Spleen (tissue), 11 donors: Measurements from ENCODE around the gene SARS1. TPM values are rescaled to one million over a fixed set of nuclear protein-coding genes. Genes with fewer than 3 reads are reported as not detected.
A peak's percentile ranks its signal among the peaks of the same experiment; 100 is the strongest.

Experiments
- DNase-seq: peaks from one replicate; pipeline ENCODE4 v3.0.0-alpha.2; 2020
- H3K27ac ChIP-seq, 8 donors: fragments of 200-600 bp; sonication (generic) in 7 of 8; 1 replicate in 4 of 8; 2 replicates in 4 of 8; pipeline versions ENCODE4 v1.5.0 to v1.8.0; 2016 to 2021; ENCODE audit warnings: inconsistent platforms in 4 of 8, mild to moderate bottlenecking in 4 of 8, moderate library complexity in 1 of 8
- H3K27me3 ChIP-seq, 7 donors: fragments of 200-600 bp; sonication (generic) in 6 of 7; replicated peaks in 1 of 7; 1 replicate in 4 of 7; 2 replicates in 3 of 7; pipeline versions ENCODE4 v1.5.0 to v1.8.0; 2016 to 2021; ENCODE audit warnings: inconsistent platforms in 3 of 7, mild to moderate bottlenecking in 1 of 7
- H3K36me3 ChIP-seq, 6 donors: fragments of 200-600 bp; sonication (generic) in 5 of 6; 1 replicate in 4 of 6; 2 replicates in 2 of 6; pipeline versions ENCODE4 v1.5.0 to v1.8.0; 2016 to 2021; ENCODE audit warnings: inconsistent platforms in 2 of 6
- H3K4me1 ChIP-seq, 6 donors: fragments of 200-600 bp; sonication (generic) in 5 of 6; 1 replicate in 3 of 6; 2 replicates in 3 of 6; pipeline versions ENCODE4 v1.5.0 to v1.8.0; 2016 to 2021; ENCODE audit warnings: inconsistent platforms in 3 of 6
- H3K4me3 ChIP-seq, 8 donors: fragments of 200-600 bp; sonication (generic) in 7 of 8; 1 replicate in 4 of 8; 2 replicates in 4 of 8; pipeline versions ENCODE4 v1.5.0 to v1.8.0; 2016 to 2021; ENCODE audit warnings: inconsistent platforms in 4 of 8, mild to moderate bottlenecking in 4 of 8, moderate library complexity in 2 of 8
- H3K9me3 ChIP-seq, 8 donors: fragments of 200-600 bp; sonication (generic) in 7 of 8; 1 replicate in 4 of 8; 2 replicates in 4 of 8; pipeline versions ENCODE4 v1.5.0 to v1.8.0; 2016 to 2021; ENCODE audit warnings: inconsistent platforms in 4 of 8
- POLR2A ChIP-seq, 3 donors: fragments of 450-650 bp; IDR thresholded peaks; one replicate each; pipeline ENCODE4 v1.5.1; 2017; ENCODE audit warnings: antibody characterized with exemption in 3 of 3, mild to moderate bottlenecking in 1 of 3
- POLR2AphosphoS5 ChIP-seq, 3 donors: sonication (generic); formaldehyde crosslinking; IDR thresholded peaks; one replicate each; pipeline ENCODE4 v1.5.1; 2017; ENCODE audit warnings: antibody characterized with exemption in 3 of 3
- WGBS, 5 donors: extraction: QIAGEN DNeasy Blood & Tissue Kit in 3 of 5; methylation state at CpG; one replicate each; pipeline versions ENCODE4 v1.1.5 to v1.1.7; 2013 to 2018; 5-methylcytosine and 5-hydroxymethylcytosine counted together
- intact Hi-C: fragments of 100-400 bp; cut with DNase I; formaldehyde crosslinking; loops from one replicate; pipeline ENCODE4 v1.15.0; 2023; ENCODE audit warnings: low total_unique reads
- polyA plus RNA-seq, 3 donors: library from polyadenylated mRNA; stranded (reverse); fragments of 200-250 nt; gene quantifications; one replicate each; pipeline ENCODE4 v1.2.1, GENCODE V29; 2013
- total RNA-seq, 7 donors: library from RNA; depleted of rRNA in 3 of 7; stranded (reverse); fragments of >200 nt in 3 of 7; fragmentation: NEBNext Ultra II Directional in 4 of 7; extraction: Animal tissue kit (Norgen Biotek cat#: 25700) in 4 of 7; gene quantifications; one replicate each; pipeline versions ENCODE4 v1.1.0 to v1.2.1, GENCODE V29; 2016 to 2021
- TF ChIP-seq, protein P1 (sequence below), 11 experiments: fragments of 200-600 bp in 7 of 11; fragments of 450-650 bp in 4 of 11; sonication (generic) in 4 of 11; IDR thresholded peaks in 8 of 11; conservative IDR thresholded peaks in 3 of 11; 1 replicate in 7 of 11; 2 replicates in 4 of 11; pipeline versions ENCODE4 v1.4.0 to v1.8.0; 2016 to 2021; ENCODE audit warnings: antibody characterized with exemption in 11 of 11, inconsistent platforms in 4 of 11, mild to moderate bottlenecking in 1 of 11
- donor health status: healthy with polysubstance abuse.
- donor health status: DM: no; HTN: no; CAD: no; lungs with moderate emphysema.
- donor health status: DM: no; HTN: no; CAD: no.
- donor health status: Bipolar disorder and iron deficiency.
- donor health status: healthy.
- donor health status: DM: no; HTN: no; CAD: no.
- donor health status: DM: yes; HTN: yes; CAD: no.

Gene SARS1
- total and polyA plus RNA-seq, 10 donors = 47.2 to 138 (median 99.0) TPM

DNA sequence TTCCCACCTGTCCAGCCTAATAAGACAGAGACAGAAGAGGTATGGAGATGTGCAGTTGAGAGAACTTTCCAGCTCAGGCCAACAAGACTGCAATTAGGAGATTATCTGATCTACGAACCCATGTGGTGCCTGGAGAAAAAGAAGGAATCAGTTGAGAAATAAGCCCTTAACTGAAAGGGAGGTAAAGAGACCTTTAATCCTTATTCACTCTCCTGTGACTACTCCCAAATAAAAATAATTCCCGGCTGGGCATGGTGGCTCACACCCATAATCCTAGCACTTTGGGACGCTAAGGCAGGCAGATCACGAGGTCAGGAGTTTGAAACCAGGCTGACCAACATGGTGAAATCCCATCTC lies 31.9 kb upstream of the SARS1 start:
- WGBS, 5 donors = 59 to 81% (median 66%) methylated on average over 4 of the region's 4 CpGs
- H3K27ac ChIP-seq = no peak overlapping the region

GRCh38 chr1:109183058-109183738 lies 30.5 kb upstream of the SARS1 start:
- TF ChIP-seq POLR2AphosphoS5 (IDR thresholded peaks at IDR 0.05) (no peak), POLR2A (IDR thresholded peaks at IDR 0.05) (no peak)
- TF ChIP-seq, protein P1, sequence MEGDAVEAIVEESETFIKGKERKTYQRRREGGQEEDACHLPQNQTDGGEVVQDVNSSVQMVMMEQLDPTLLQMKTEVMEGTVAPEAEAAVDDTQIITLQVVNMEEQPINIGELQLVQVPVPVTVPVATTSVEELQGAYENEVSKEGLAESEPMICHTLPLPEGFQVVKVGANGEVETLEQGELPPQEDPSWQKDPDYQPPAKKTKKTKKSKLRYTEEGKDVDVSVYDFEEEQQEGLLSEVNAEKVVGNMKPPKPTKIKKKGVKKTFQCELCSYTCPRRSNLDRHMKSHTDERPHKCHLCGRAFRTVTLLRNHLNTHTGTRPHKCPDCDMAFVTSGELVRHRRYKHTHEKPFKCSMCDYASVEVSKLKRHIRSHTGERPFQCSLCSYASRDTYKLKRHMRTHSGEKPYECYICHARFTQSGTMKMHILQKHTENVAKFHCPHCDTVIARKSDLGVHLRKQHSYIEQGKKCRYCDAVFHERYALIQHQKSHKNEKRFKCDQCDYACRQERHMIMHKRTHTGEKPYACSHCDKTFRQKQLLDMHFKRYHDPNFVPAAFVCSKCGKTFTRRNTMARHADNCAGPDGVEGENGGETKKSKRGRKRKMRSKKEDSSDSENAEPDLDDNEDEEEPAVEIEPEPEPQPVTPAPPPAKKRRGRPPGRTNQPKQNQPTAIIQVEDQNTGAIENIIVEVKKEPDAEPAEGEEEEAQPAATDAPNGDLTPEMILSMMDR (IDR thresholded peaks at IDR 0.05 in 8 of 11, conservative IDR thresholded peaks at IDR 0.05 in 3 of 11) = no peak
- Histone ChIP-seq H3K9me3 (no peaks in the 10 kb centered on the region), H3K27ac (peak overlapping the region in 2 of 8 donors; percentile 82 to 87), H3K4me3 (no peak overlapping the region), H3K36me3 (no peaks in the 10 kb centered on the region), H3K4me1 (peaks cover 0 to 24% (median 2%) of the 10 kb centered on the region in 6 donors), H3K27me3 (no peaks in the 10 kb centered on the region)
- DNase-seq = no peak
- intact Hi-C loops = no loop called here
- WGBS, 5 donors = 62 to 73% (median 66%) methylated on average over 3 of the region's 3 CpGs

More for the DNA sequence above, 31.9 kb upstream of the SARS1 start:
- no peak for DNase-seq
- Histone ChIP-seq H3K4me3 (no peak overlapping the region), H3K36me3 (no peaks in the 10 kb centered on the region), H3K27me3 (no peaks in the 10 kb centered on the region), H3K9me3 (no peaks in the 10 kb centered on the region), H3K4me1 (peaks cover 0 to 18% (median 2%) of the 10 kb centered on the region in 6 donors)
- TF ChIP-seq POLR2AphosphoS5 (IDR thresholded peaks at IDR 0.05) (no peak), POLR2A (IDR thresholded peaks at IDR 0.05) (no peak)
- TF ChIP-seq, protein P1 (IDR thresholded peaks at IDR 0.05 in 8 of 11, conservative IDR thresholded peaks at IDR 0.05 in 3 of 11) = no peak
- intact Hi-C loops = no loop called here

DNA sequence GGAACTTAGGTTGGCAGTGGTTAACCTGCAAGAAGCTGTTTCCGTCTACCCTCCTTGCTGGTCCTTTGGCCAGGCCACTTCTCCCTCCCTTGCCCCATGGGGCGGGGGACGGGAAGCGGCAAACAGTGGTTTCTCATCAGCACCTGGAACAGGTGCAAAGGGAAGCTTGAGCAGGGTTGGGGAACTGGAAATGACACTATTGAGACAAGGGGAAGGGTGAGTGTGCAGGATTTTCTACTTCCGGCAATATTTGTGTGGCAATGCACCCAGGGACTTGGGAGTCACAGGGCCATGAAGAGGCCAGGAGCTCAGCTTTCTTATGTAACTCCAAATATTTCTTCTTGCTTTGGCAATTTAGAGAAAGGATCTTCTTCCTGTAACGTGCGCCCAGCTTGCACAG lies 29.0 kb upstream of the SARS1 start:
- H3K4me1 ChIP-seq = peaks cover 0 to 34% (median 2%) of the 10 kb centered on the region in 6 donors
- TF ChIP-seq POLR2AphosphoS5 (IDR thresholded peaks at IDR 0.05) = peak in 1 of 3 donors; percentile 33
- TF ChIP-seq, protein P1 (IDR thresholded peaks at IDR 0.05 in 8 of 11, conservative IDR thresholded peaks at IDR 0.05 in 3 of 11) = no peak
- 50 to 89% (median 74%) methylated on average over 7 of the region's 7 CpGs for WGBS, 5 donors
- peak; percentile 85 for DNase-seq
- H3K9me3 ChIP-seq = no peaks in the 10 kb centered on the region
- intact Hi-C loops = no loop called here
- no peaks in the 10 kb centered on the region for H3K36me3 ChIP-seq
- H3K27me3 ChIP-seq = no peaks in the 10 kb centered on the region
- H3K27ac ChIP-seq = peak overlapping the region in 7 of 8 donors; percentile 27 to 87 (median 66)
- peak overlapping the region in 1 of 8 donors; percentile 17 for H3K4me3 ChIP-seq

- Histone ChIP-seq H3K27ac (peak overlapping the region in 7 of 8 donors; percentile 27 to 87 (median 66)), H3K9me3 (no peaks in the 10 kb centered on the region), H3K4me3 (peak overlapping the region in 1 of 8 donors; percentile 3), H3K27me3 (no peaks in the 10 kb centered on the region), H3K4me1 (peaks cover 0 to 34% (median 2%) of the 10 kb centered on the region in 6 donors), H3K36me3 (no peaks in the 10 kb centered on the region)
- 79 to 91% (median 84%) methylated on average over 8 of the region's 8 CpGs for WGBS, 5 donors
- TF ChIP-seq, protein P1 (IDR thresholded peaks at IDR 0.05 in 8 of 11, conservative IDR thresholded peaks at IDR 0.05 in 3 of 11) = no peak
- no peak for TF ChIP-seq POLR2AphosphoS5 (IDR thresholded peaks at IDR 0.05)
- no peak for TF ChIP-seq POLR2A (IDR thresholded peaks at IDR 0.05)
- DNase-seq = no peak
- intact Hi-C loops = no loop called here
These were observed 28.4 kb upstream of the SARS1 start for GRCh38 chr1:109185357-109185756.
